Right hindlimb (tissue), 1 donor: Measurements from ENCODE around the gene LORICRIN.

ENCODE experiments used
- DNase-seq: peaks from one replicate; pipeline ENCODE4 v3.0.0-alpha.2; 2018

The LORICRIN gene

DNA sequence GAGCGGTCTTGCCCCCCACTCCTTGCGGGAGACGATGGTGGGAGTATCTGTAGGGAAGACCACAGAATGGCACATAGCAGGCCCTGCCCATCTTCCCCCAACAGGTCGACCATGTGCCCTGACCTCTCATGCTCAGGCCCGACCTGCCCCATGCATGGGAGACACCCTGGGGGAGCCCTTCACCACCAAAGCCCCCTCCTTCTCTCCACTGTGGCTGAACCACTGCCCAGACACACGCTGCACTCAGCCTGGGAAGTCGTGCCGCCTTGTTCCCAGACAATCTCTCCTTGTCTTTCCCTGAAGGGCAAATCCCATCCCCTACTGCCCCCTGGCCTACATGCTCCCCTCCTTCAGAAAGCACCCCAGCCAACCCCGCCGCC lies 47.7 kb downstream of the LORICRIN start:
- DNase-seq, result no peak

DNA sequence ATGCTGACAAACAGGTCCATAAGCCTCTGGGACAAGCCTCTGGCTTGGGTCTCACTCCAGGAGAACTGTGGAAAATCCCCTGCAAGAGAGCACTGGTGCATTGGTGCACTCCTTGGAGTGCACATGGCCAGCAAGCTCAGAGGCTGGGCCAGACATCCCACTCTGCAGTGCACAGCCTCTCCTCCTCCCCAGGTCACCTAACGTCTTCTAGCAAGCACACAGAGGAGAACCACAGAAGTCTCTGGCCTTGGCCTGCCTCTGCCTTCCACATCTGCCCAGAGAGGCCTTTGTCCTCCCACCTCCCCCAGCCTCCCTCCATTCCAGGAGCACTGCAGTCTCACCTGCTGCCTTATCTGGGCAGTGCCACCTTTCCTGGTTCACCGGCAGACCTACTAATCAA lies 49.1 kb downstream of the LORICRIN start:
- DNase-seq, result no peak

DNA sequence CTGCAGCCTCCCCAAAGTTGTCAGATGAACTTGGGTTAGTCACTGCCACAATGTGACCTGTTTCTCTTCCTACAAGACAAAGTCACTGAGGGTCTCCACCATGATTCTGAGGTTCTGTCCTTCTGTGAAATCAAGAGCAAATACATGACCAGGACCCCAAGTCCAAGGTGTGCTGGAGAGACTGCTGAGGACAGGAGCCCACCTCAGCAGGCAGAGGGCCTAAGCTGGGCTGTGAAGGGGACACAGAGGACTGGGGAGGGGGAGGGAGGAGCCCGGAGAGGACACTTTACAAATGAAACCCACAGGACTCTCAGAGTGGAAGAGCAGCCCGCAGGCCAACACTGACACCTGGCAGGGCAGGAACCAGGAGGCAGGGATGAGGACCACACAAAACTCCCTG lies 50.0 kb downstream of the LORICRIN start:
- no peak for DNase-seq

DNA sequence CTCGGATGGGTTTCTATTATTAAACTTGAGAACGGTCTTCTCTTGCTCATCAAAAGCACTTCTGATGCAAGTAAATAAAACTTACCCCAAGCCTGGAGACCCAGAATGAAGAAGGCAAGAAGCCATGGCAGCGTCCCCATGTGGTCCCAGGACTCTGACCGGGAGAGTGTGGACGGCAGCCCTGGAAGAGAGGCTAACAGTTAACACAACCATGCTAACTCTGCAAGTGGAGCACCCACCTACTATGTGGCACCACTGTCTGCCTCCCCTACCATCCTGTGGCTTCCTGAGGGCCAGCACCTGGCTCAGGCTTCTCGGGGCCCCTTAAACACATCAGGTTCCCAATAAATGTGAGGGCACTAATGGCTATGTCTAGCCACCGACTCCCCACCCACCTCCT lies 51.0 kb downstream of the LORICRIN start:
- no peak for DNase-seq
